Prostate gland (tissue), 2 donors: ENCODE measurements around the gene BSND.

Source experiments
- CTCF ChIP-seq, 4 experiments: fragments of 200-600 bp in 2 of 4; fragments of 450-650 bp in 2 of 4; sonication (generic) in 2 of 4; IDR thresholded peaks; 1 replicate in 3 of 4; 2 replicates in 1 of 4; pipeline ENCODE4 v1.5.1; 2016 to 2019; ENCODE audit warnings: antibody characterized with exemption in 4 of 4, mild to moderate bottlenecking in 2 of 4, moderate library complexity in 2 of 4
- POLR2AphosphoS5 ChIP-seq: sonication (generic); formaldehyde crosslinking; IDR thresholded peaks from one replicate; pipeline ENCODE4 v1.6.1; 2017; ENCODE audit warnings: antibody characterized with exemption

- TF ChIP-seq POLR2AphosphoS5, result no peak
- TF ChIP-seq CTCF (IDR thresholded peaks at IDR 0.05), result no peak
Measured at GRCh38 chr1:55055951-55056631, 57.4 kb downstream of the BSND start.
